GM19099 (cell line): ENCODE data around the gene C2orf42.

Source experiments
- POLR2A ChIP-seq: IDR thresholded peaks from 3 replicates; pipeline ENCODE4 v1.6.1; 2011; ENCODE audit warnings: low read depth; ENCODE audit not compliant: insufficient read length; ENCODE audit errors: extremely low read depth

Gene C2orf42

GRCh38 chr2:70122470-70122869 lies 68.3 kb downstream of the C2orf42 start:
- TF ChIP-seq POLR2A: no peak

DNA sequence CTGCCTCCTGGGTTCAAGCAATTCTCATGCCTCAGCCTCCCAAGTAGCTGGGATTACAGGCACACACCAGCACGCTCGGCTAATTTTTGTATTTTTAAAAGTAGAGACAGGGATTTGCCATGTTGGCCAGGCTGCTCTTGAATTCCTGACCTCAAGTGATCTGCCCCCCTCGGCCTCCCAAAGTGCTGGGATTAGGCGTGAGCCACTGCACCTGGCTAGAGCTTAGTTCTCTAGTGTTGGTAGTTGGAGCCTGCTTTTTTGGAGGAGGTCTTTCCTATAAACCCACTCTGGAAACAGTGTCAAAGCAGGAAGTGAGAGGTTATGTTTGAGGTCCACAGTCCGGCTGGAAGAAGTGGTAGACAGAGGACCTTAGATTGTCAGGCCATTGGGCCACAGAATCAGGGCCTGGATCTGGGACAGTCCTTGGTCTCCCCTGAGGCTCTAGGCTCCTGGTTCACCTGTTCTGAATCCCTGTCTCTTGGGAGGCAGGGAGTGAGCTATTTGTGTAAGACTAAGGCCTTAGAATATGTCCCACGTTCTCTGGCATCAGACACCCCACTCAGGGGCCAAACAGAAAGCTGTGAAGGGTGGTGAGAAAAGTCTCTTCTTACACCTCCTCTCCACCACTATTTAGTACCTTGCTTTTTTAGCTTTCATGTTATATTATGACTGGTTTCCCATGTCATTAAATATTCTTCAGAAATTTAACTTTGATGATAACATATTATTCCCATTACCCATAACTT lies 69.0 kb downstream of the C2orf42 start:
- TF ChIP-seq POLR2A: no peak

- no peak for TF ChIP-seq POLR2A
Measured at GRCh38 chr2:70118798-70119454, 71.9 kb downstream of the C2orf42 start.

- TF ChIP-seq POLR2A: no peak
Measured at GRCh38 chr2:70116936-70117552, 73.8 kb downstream of the C2orf42 start.

DNA sequence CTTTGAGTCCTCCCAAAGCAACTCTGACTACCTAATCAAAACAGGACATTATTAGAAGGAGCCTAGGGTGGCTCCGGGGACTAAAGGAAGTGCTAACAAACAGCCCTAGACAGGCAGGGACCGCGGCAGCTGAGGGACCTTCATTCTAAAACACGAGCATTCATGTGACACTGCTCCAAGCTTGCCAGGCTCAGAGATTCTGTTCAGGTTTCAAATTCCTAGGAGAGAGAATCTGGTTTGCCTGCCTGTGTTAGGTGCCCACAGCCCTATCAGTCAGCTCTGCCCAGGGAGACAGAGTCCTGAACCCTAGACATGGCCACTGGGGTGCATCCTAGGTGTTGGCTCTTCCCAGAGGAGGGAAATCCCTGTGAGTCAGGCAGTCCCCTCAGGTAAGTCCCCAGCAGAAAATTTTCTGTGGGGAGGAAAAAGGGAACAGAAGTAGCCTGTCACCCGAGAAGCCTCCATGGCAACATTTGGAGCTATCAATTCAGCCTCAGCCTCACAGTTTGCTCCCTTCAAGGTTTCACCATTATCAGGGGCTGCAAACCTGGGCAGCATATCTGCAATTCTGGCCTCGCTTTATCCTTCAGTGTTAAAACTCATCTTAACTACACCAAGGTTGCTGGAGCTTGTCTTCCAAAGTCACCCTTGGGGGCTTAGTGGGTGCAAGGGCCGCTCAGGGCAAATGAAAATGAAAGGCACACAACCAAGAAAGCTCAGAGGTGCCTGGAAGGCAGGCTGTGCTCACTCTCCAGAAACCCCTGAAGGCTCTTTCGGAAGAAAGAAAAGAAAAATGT lies 75.0 kb downstream of the C2orf42 start:
- peak; percentile 51 for TF ChIP-seq POLR2A

DNA sequence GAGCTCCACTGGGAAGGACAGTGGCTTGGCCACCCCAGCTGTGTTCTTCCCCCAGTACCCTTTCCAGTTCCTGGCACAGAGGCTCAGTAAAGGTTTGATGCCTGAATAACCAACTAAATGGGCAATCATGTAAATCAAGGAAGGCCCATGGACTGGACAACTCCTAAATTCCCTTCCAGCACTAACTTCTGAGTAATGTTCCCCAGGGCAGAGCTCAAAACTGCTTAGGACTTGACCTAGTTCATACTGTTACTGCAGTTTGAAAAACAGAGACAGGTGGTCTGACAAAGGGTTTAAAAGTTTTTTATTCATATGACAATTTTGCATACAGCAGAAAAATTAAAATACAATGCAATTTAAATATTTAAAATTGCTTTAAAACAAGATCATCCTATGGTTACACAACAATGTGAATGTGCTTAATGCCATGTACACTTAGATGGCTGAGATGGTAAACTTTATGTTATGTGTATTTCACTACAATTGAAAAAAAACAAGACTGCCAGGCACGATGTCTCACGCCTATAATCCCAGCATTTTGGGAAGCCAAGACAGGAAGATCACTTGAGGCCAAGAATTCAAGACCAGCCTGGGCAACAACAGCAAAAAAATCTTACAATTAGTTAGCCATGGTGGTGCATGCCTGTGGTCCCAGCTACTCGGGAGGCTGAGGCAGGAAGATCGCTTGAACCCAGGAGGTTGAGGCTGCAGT lies 77.3 kb downstream of the C2orf42 start:
- TF ChIP-seq POLR2A: no peak

- no peak for TF ChIP-seq POLR2A
Measured at GRCh38 chr2:70111752-70112591, 78.8 kb downstream of the C2orf42 start.

- TF ChIP-seq POLR2A: no peak
Measured at GRCh38 chr2:70104231-70105111, 86.3 kb downstream of the C2orf42 start.

DNA sequence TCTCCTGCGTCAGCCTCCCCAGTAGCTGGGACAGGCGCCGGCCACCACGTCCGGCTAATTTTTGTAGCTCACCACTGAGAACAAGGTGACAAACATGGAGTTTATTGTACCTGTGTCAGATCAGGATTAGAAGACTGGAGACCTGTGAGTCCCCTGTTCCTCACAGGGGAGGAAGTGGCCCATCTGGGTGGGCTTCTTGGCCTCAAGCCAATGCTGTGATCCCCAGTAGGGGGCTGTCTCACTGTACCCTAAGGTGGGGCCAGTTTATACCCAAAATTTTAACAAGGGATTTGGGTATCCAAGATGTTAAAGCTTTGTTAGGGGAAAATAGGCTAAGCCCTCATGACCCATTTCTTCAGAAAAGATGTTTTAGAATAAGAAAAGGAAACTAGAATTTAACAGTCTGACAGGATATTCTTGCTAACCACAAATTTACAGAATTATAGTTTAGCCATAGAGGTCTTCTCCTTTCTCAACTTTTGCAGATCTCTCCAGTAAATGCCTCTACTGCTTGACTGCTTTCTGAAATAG lies 87.2 kb downstream of the C2orf42 start:
- peak; percentile 38 for TF ChIP-seq POLR2A

DNA sequence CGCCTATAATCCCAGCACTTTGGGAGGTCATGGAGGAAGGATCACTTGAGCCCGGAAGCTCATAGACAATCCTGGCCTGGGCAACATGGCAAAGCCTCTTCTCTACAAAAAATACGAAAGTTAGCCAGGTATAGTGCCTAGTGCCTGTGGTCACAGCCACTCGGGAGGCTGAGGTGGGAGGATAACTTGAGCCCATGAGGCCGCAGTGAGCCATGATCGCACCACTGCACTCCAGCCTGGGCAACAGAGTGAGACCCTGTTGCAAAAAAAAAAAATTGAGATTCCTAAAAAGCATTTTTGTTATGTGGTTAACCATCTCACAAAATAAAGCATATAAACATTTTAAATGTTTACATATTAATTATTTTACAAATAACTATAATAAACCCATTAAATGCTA lies 89.6 kb downstream of the C2orf42 start:
- no peak for TF ChIP-seq POLR2A
